ENCODE data around the gene COG6. TPM values are rescaled to one million over a fixed set of nuclear protein-coding genes. Genes with fewer than 3 reads are reported as not detected.

COG6 gene
- total RNA-seq, 2 donors from 2014 or later, result 34.4 to 43.0 TPM

- Histone ChIP-seq H3K4me1 (ENCODE audit: control insufficient read depth, insufficient read depth, low read length) (no peaks in the 10 kb centered on the region), H3K27me3 (ENCODE audit: control insufficient read depth, insufficient read depth, low read length, poor library complexity, severe bottlenecking) (no peaks in the 10 kb centered on the region), H3K4me3 (ENCODE audit: low read length) (no peak overlapping the region), H3K36me3 (ENCODE audit: control insufficient read depth, insufficient read depth, low read length) (peaks cover 15% of the 10 kb centered on the region), H3K9ac (ENCODE audit: extremely low read depth, low read length, poor library complexity, severe bottlenecking) (no peak overlapping the region), H3K27ac (ENCODE audit: low read depth, low read length) (no peak overlapping the region), H3K9me3 (ENCODE audit: control insufficient read depth, low read length) (peaks cover 5% of the 10 kb centered on the region)
- TF ChIP-seq CTCF (conservative IDR thresholded peaks at IDR 0.05), result no peak
- Mint-ChIP-seq H3K27me3 (ENCODE audit: insufficient read depth) (no peaks in the 10 kb centered on the region), H3K4me1 (peaks cover 4% of the 10 kb centered on the region), H3K4me3 (no peak overlapping the region), H3K36me3 (ENCODE audit: low read depth) (peaks cover 38% of the 10 kb centered on the region), H3K9me3 (peaks cover 9% of the 10 kb centered on the region), H3K27ac (no peak overlapping the region)
- 93 to 100% methylated on average over 1 to 5 of the region's 5 CpGs for WGBS, 2 experiments (ENCODE audit: insufficient coverage in 1 of 2, insufficient read length in 1 of 2)
- DNase-seq, result no peak
Measured at GRCh38 chr13:39737047-39737446, 81.6 kb downstream of the COG6 start.

- no peak overlapping the region for H3K27ac Mint-ChIP-seq
- peaks cover 40% of the 10 kb centered on the region for H3K9me3 Mint-ChIP-seq
- H3K27ac ChIP-seq (ENCODE audit: low read depth, low read length), result no peak overlapping the region
- H3K36me3 ChIP-seq (ENCODE audit: control insufficient read depth, insufficient read depth, low read length), result peaks cover 7% of the 10 kb centered on the region
- H3K9me3 ChIP-seq (ENCODE audit: control insufficient read depth, low read length), result peaks cover 5% of the 10 kb centered on the region
- TF ChIP-seq CTCF (conservative IDR thresholded peaks at IDR 0.05), result no peak
- 90 to 100% methylated on average over 2 to 3 of the region's 3 CpGs for WGBS, 2 experiments (ENCODE audit: insufficient coverage in 1 of 2, insufficient read length in 1 of 2)
- no peak overlapping the region for H3K9ac ChIP-seq (ENCODE audit: extremely low read depth, low read length, poor library complexity, severe bottlenecking)
- no peak for DNase-seq
- peaks cover 44% of the 10 kb centered on the region for H3K36me3 Mint-ChIP-seq (ENCODE audit: low read depth)
- H3K27me3 ChIP-seq (ENCODE audit: control insufficient read depth, insufficient read depth, low read length, poor library complexity, severe bottlenecking), result no peaks in the 10 kb centered on the region
- H3K4me3 ChIP-seq (ENCODE audit: low read length), result no peak overlapping the region
- H3K4me1 ChIP-seq (ENCODE audit: control insufficient read depth, insufficient read depth, low read length), result no peaks in the 10 kb centered on the region
- H3K27me3 Mint-ChIP-seq (ENCODE audit: insufficient read depth), result no peaks in the 10 kb centered on the region
- no peaks in the 10 kb centered on the region for H3K4me1 Mint-ChIP-seq
- no peak overlapping the region for H3K4me3 Mint-ChIP-seq
Measured at GRCh38 chr13:39740761-39741160, 85.3 kb downstream of the COG6 start.

GRCh38 chr13:39748961-39749360, 93.5 kb downstream of the COG6 start:
- DNase-seq, result no peak
- H3K27me3 Mint-ChIP-seq (ENCODE audit: insufficient read depth), result no peaks in the 10 kb centered on the region
- H3K4me3 ChIP-seq (ENCODE audit: low read length), result no peak overlapping the region
- no peaks in the 10 kb centered on the region for H3K9me3 ChIP-seq (ENCODE audit: control insufficient read depth, low read length)
- no peak overlapping the region for H3K4me3 Mint-ChIP-seq
- peaks cover 2% of the 10 kb centered on the region for H3K4me1 Mint-ChIP-seq
- no peaks in the 10 kb centered on the region for H3K36me3 ChIP-seq (ENCODE audit: control insufficient read depth, insufficient read depth, low read length)
- no peak overlapping the region for H3K9ac ChIP-seq (ENCODE audit: extremely low read depth, low read length, poor library complexity, severe bottlenecking)
- no peaks in the 10 kb centered on the region for H3K4me1 ChIP-seq (ENCODE audit: control insufficient read depth, insufficient read depth, low read length)
- H3K36me3 Mint-ChIP-seq (ENCODE audit: low read depth), result peaks cover 2% of the 10 kb centered on the region
- H3K27ac Mint-ChIP-seq, result no peak overlapping the region
- no peaks in the 10 kb centered on the region for H3K27me3 ChIP-seq (ENCODE audit: control insufficient read depth, insufficient read depth, low read length, poor library complexity, severe bottlenecking)
- 92% methylated on average over 1 of the region's 1 CpG; no CpG with 5 or more reads in 1 of the 2 experiments for WGBS, 2 experiments (ENCODE audit: insufficient coverage in 1 of 2, insufficient read length in 1 of 2)
- peaks cover 15% of the 10 kb centered on the region for H3K9me3 Mint-ChIP-seq
- TF ChIP-seq CTCF (conservative IDR thresholded peaks at IDR 0.05), result no peak
- H3K27ac ChIP-seq (ENCODE audit: low read depth, low read length), result no peak overlapping the region

All from endodermal cell (in vitro differentiated cells).